ENCODE results near the gene CYP27A1.

DNA sequence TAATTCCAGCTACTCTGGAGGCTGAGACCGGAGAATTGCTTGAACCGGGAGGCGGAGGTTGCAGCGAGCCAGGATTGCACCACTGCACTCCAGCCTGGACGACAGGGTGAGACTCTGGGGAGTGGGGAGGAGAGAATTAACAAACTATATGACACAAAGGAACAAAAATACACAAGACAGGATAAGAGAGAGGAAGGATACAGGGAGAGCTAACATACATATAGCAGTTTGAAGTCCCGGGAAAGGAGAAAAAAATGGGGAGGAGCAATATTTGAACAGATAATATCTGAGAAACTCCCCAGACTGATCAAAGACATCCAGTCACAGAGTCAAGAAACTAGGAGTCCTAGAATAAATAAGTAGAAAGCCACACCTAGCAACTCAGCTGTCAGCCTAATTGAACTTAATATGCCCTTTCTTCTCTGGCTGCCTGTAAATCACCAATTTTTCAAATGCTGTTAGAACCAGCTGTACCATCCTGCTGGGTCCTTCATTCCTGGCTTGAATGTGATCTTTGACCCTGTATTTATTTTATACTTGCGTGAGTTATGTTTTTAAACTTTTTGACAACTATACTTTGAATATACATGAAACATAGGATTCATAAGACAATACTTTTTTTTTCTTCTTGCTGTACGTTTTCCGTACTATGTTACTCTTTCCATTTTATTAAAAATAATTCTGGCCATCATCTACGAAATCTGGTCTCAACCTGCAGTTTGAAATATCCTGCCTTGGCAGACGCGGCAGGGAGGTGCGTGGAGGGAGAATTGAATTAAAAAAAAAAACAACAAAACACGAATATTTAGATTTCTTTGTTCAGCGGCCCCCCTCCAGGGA, 876 bp upstream of the CYP27A1 start:
- TF ChIP-seq CTCF (IDR thresholded peaks at IDR 0.05; ENCODE audit: low read depth, low read length) (no peak), MAX (IDR thresholded peaks at IDR 0.05; ENCODE audit: low read depth, low read length) (no peak), POLR2A (IDR thresholded peaks at IDR 0.05; ENCODE audit: extremely low read depth, insufficient read length) (no peak)

Measured in NB4 (cell line).